GM19395 (cell line): Measurements from ENCODE around the gene NAA20.

ENCODE experiments used
- ATAC-seq: cut with Tn5 transposase; IDR thresholded peaks from one replicate; pipeline ENCODE4 v1.9.1; 2021; ENCODE audit warnings: mild to moderate bottlenecking, moderate library complexity; ENCODE audit not compliant: unreplicated experiment

Gene NAA20

GRCh38 chr20:20014659-20015058, 2.5 kb upstream of the NAA20 start:
- ATAC-seq: no peak

- ATAC-seq: peak; percentile 3
Observed at GRCh38 chr20:20017844-20018185, 653 bp downstream of the NAA20 start.

GRCh38 chr20:20018366-20018765, 1.2 kb downstream of the NAA20 start:
- no peak for ATAC-seq

- no peak for ATAC-seq
Observed at GRCh38 chr20:20019123-20019522, 2.0 kb downstream of the NAA20 start.

- no peak for ATAC-seq
Observed at GRCh38 chr20:20020908-20021307, 3.7 kb downstream of the NAA20 start.

GRCh38 chr20:20021835-20022234, 4.7 kb downstream of the NAA20 start:
- no peak for ATAC-seq

GRCh38 chr20:20022498-20022897, 5.3 kb downstream of the NAA20 start:
- peak; percentile 79 for ATAC-seq

- ATAC-seq: no peak
Observed at GRCh38 chr20:20023395-20023794, 6.2 kb downstream of the NAA20 start.

- ATAC-seq: no peak
Observed at GRCh38 chr20:20024942-20025341, 7.8 kb downstream of the NAA20 start.

- no peak for ATAC-seq
Observed at GRCh38 chr20:20027284-20027683, 10.1 kb downstream of the NAA20 start.

- ATAC-seq: no peak
Observed at GRCh38 chr20:20031790-20032189, 14.6 kb downstream of the NAA20 start.

- ATAC-seq: no peak
Observed at GRCh38 chr20:20034486-20034885, 17.3 kb downstream of the NAA20 start.

GRCh38 chr20:20036756-20037155, 19.6 kb downstream of the NAA20 start:
- no peak for ATAC-seq

- no peak for ATAC-seq
Observed at GRCh38 chr20:20037960-20038359, 20.8 kb downstream of the NAA20 start.

GRCh38 chr20:20038586-20038985, 21.4 kb downstream of the NAA20 start:
- ATAC-seq: no peak

- ATAC-seq: no peak
Observed at GRCh38 chr20:20039752-20040387, 22.7 kb downstream of the NAA20 start.

GRCh38 chr20:20051767-20052073, 34.6 kb downstream of the NAA20 start:
- ATAC-seq: peak; percentile 1

- peak; percentile 96 for ATAC-seq
Observed at GRCh38 chr20:20052074-20052970, 35.2 kb downstream of the NAA20 start, which contains the start of the genes CFAP61 and CRNKL1. CFAP61 (plus strand) TSS chr20:20052532; CDS start chr20:20056654, 4,122 bp downstream. CRNKL1 (minus strand) TSS chr20:20052466; CDS start chr20:20052342, 124 bp downstream.

GRCh38 chr20:20060234-20060998, 43.3 kb downstream of the NAA20 start:
- no peak for ATAC-seq

GRCh38 chr20:20063941-20064702, 47.0 kb downstream of the NAA20 start:
- no peak for ATAC-seq

- ATAC-seq: no peak
Observed at GRCh38 chr20:20065361-20065760, 48.2 kb downstream of the NAA20 start.
